HEK293 (cell line): ENCODE measurements around the gene HNF1B.

Source experiments
- CTCF ChIA-PET: fragments of 350-600 bp; formaldehyde crosslinking; extraction: SDS; loops from one replicate; lab custom pipeline; 2021; ENCODE audit warnings: antibody characterized with exemption; lab: Yijun Ruan, JAX
- POLR2A ChIA-PET: fragments of 300-600 bp; formaldehyde crosslinking; extraction: SDS; loops from one replicate; lab custom pipeline; 2020; ENCODE audit warnings: antibody characterized with exemption, inconsistent platforms; lab: Yijun Ruan, JAX
- H3K27ac ChIP-seq: fragments of 200-500 bp; sonication (Bioruptor generic); 2 replicates; pipeline ENCODE4 v1.5.1; 2014; ENCODE audit warnings: low read depth, low read length, control low read depth, inconsistent platforms; ENCODE audit errors: extremely low read depth
- H3K36me3 ChIP-seq, 2 experiments: fragments of 200-500 bp in 1 of 2; sonication (Bioruptor generic) in 1 of 2; 1 replicate in 1 of 2; 2 replicates in 1 of 2; pipeline ENCODE4 v1.5.1; 2014 to 2017; ENCODE audit warnings: inconsistent platforms in 2 of 2, low read length in 2 of 2; ENCODE audit not compliant: control insufficient read depth in 2 of 2, insufficient read depth in 1 of 2
- H3K4me1 ChIP-seq: fragments of 200-500 bp; sonication (Bioruptor generic); 2 replicates; pipeline ENCODE4 v1.5.1; 2014; ENCODE audit warnings: mild to moderate bottlenecking, low read length, inconsistent platforms; ENCODE audit not compliant: control insufficient read depth, insufficient read depth
- H3K4me3 ChIP-seq: 2 replicates; pipeline ENCODE4 v1.5.1; 2011; ENCODE audit warnings: low read depth, mild to moderate bottlenecking, control low read depth, low read length, moderate library complexity
- H3K9me3 ChIP-seq: fragments of 200-500 bp; sonication (Bioruptor generic); 2 replicates; pipeline ENCODE4 v1.5.1; 2014; ENCODE audit warnings: low read depth, low read length, inconsistent platforms; ENCODE audit not compliant: control insufficient read depth, insufficient read depth
- GLI2 ChIP-seq: fragments of 450-650 bp; formaldehyde crosslinking; IDR thresholded peaks from 2 replicates; pipeline ENCODE4; 2017; ENCODE audit warnings: missing biosample characterization, missing genetic modification characterization, low read depth, borderline replicate concordance
- GLIS1 ChIP-seq: fragments of 450-650 bp; formaldehyde crosslinking; IDR thresholded peaks from 2 replicates; pipeline ENCODE4 v1.5.1; 2016; ENCODE audit warnings: missing biosample characterization, missing genetic modification characterization
- HOXC10 ChIP-seq: sonication (generic); formaldehyde crosslinking; IDR thresholded peaks from 2 replicates; pipeline ENCODE4 v1.8.1; 2023; ENCODE audit warnings: mild to moderate bottlenecking, missing genetic modification reagents
- KLF1 ChIP-seq: fragments of 450-650 bp; formaldehyde crosslinking; IDR thresholded peaks from 2 replicates; pipeline ENCODE4 v1.5.1; 2016; ENCODE audit warnings: missing biosample characterization, missing genetic modification characterization
- REPIN1 ChIP-seq: fragments of 450-650 bp; formaldehyde crosslinking; IDR thresholded peaks from 2 replicates; pipeline ENCODE4 v1.5.1; 2017; ENCODE audit warnings: missing biosample characterization, missing genetic modification characterization, low read depth
- SETDB1 ChIP-seq: IDR thresholded peaks from one replicate; pipeline ENCODE4 v1.6.1; 2017; ENCODE audit warnings: mild to moderate bottlenecking, low read length, moderate library complexity, mixed read lengths; ENCODE audit not compliant: insufficient read length
- TRIM28 ChIP-seq: IDR thresholded peaks from 2 replicates; pipeline ENCODE4 v1.6.1; 2011; ENCODE audit warnings: low read length, control low read depth, borderline replicate concordance
- WT1 ChIP-seq: fragments of 450-650 bp; formaldehyde crosslinking; IDR thresholded peaks from 2 replicates; pipeline ENCODE4 v1.5.1; 2016; ENCODE audit warnings: missing biosample characterization, missing genetic modification characterization
- YY1 ChIP-seq: fragments of 450-650 bp; formaldehyde crosslinking; IDR thresholded peaks from 2 replicates; pipeline ENCODE4 v1.5.1; 2018; ENCODE audit warnings: missing biosample characterization, missing genetic modification characterization
- ZFP69B ChIP-seq: fragments of 450-650 bp; formaldehyde crosslinking; IDR thresholded peaks from 2 replicates; pipeline ENCODE4 v1.5.1; 2016; ENCODE audit warnings: missing biosample characterization, missing genetic modification characterization
- ZNF114 ChIP-seq: fragments of 450-650 bp; formaldehyde crosslinking; IDR thresholded peaks from 2 replicates; pipeline ENCODE4 v1.5.0; 2017; ENCODE audit warnings: missing biosample characterization, missing genetic modification characterization
- ZNF133 ChIP-seq: fragments of 450-650 bp; formaldehyde crosslinking; IDR thresholded peaks from 2 replicates; pipeline ENCODE4 v1.5.1; 2016; ENCODE audit warnings: missing biosample characterization, missing genetic modification characterization
- ZNF146 ChIP-seq: fragments of 450-650 bp; formaldehyde crosslinking; IDR thresholded peaks from 2 replicates; pipeline ENCODE4 v1.5.1; 2016; ENCODE audit warnings: missing biosample characterization, missing genetic modification characterization
- ZNF184 ChIP-seq: fragments of 450-650 bp; IDR thresholded peaks from 2 replicates; pipeline ENCODE4 v1.5.1; 2018; ENCODE audit warnings: missing biosample characterization, mild to moderate bottlenecking, missing genetic modification characterization
- ZNF239 ChIP-seq: fragments of 450-650 bp; formaldehyde crosslinking; IDR thresholded peaks from 2 replicates; pipeline ENCODE4 v1.5.1; 2016; ENCODE audit warnings: missing biosample characterization, missing genetic modification characterization
- ZNF350 ChIP-seq: fragments of 450-650 bp; formaldehyde crosslinking; IDR thresholded peaks from 2 replicates; pipeline ENCODE4 v1.5.0; 2017; ENCODE audit warnings: missing biosample characterization, mild to moderate bottlenecking, missing genetic modification characterization
- ZNF549 ChIP-seq: fragments of 450-650 bp; IDR thresholded peaks from 2 replicates; pipeline ENCODE4 v1.5.1; 2018; ENCODE audit warnings: missing biosample characterization, missing genetic modification characterization, mild to moderate bottlenecking, inconsistent platforms, moderate library complexity
- ZNF645 ChIP-seq: fragments of 450-650 bp; formaldehyde crosslinking; IDR thresholded peaks from 2 replicates; pipeline ENCODE4; 2016; ENCODE audit warnings: missing biosample characterization, missing genetic modification characterization
- ZNF785 ChIP-seq: fragments of 450-650 bp; formaldehyde crosslinking; IDR thresholded peaks from 2 replicates; pipeline ENCODE4 v1.5.1; 2016; ENCODE audit warnings: missing biosample characterization, missing genetic modification characterization
- ZXDB ChIP-seq: fragments of 450-650 bp; formaldehyde crosslinking; IDR thresholded peaks from 2 replicates; pipeline ENCODE4 v1.5.1; 2016; ENCODE audit warnings: missing biosample characterization, missing genetic modification characterization
- TF ChIP-seq, protein P1 (sequence below): fragments of 450-650 bp; formaldehyde crosslinking; optimal IDR thresholded peaks from 2 replicates; pipeline ENCODE3; 2016; ENCODE audit warnings: missing biosample characterization, mild to moderate bottlenecking, missing genetic modification characterization
- TF ChIP-seq, protein P2 (sequence below): fragments of 450-650 bp; formaldehyde crosslinking; IDR thresholded peaks from 2 replicates; pipeline ENCODE4 v1.5.1; 2016; ENCODE audit warnings: missing biosample characterization, missing genetic modification characterization

The HNF1B gene

DNA sequence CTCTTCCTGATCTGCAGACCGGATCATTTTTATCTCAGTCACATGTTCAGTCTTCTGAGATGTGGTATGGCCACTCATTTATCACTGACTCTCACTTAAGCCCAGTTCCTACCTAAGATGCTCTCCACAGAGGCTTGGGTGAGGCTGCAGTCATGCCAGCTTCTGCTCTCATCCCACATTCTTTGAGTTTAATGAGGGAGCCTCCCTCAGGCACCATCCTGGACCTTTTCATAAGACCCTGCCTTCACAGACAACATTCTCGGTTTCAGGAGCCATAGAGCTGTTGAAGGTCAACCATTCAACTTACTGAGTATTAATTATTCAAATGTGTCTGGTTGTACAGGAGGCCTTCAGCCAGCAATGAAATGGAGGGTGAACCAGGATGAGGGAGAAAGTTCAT is 23.6 kb upstream of the HNF1B start (continued):
- TF ChIP-seq ZNF239 (no peak), ZNF785 (tag by site-specific recombination) (no peak), YY1 (no peak), ZNF133 (tag by site-specific recombination) (no peak), REPIN1 (tag by site-specific recombination) (no peak), ZXDB (no peak), GLI2 (tag by site-specific recombination) (no peak), HOXC10 (CRISPR knock-in tag) (no peak), SETDB1 (peak; percentile 82), ZNF146 (tag by site-specific recombination) (no peak), TRIM28 (peak; percentile 60; the same call in 1 of the 2 replicates)
- TF ChIP-seq, protein P1, sequence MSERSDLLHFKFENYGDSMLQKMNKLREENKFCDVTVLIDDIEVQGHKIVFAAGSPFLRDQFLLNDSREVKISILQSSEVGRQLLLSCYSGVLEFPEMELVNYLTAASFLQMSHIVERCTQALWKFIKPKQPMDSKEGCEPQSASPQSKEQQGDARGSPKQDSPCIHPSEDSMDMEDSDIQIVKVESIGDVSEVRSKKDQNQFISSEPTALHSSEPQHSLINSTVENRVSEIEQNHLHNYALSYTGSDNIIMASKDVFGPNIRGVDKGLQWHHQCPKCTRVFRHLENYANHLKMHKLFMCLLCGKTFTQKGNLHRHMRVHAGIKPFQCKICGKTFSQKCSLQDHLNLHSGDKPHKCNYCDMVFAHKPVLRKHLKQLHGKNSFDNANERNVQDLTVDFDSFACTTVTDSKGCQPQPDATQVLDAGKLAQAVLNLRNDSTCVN (tag by site-specific recombination): no peak
- TF ChIP-seq, all 188 proteins: peak for 6

GRCh38 chr17:37766971-37767370 is 22.1 kb upstream of the HNF1B start:
- Histone ChIP-seq H3K27ac (no peak overlapping the region), H3K36me3 (no peaks in the 10 kb centered on the region), H3K9me3 (no peaks in the 10 kb centered on the region), H3K4me3 (no peak overlapping the region), H3K4me1 (0 out of 2 replicates have a peak, but pooled peaks cover 3% of the 10 kb centered on the region)
- POLR2A ChIA-PET: no interaction called here
- CTCF ChIA-PET: interaction anchor here (0.7 to 1.3 kb wide), 2 partner anchors 50 to 116 kb away, joined by 3 to 6 read pairs; no protein-coding TSS in a partner anchor
- no peak for TF ChIP-seq KLF1 (tag by site-specific recombination)

- no peaks in the 10 kb centered on the region for H3K36me3 ChIP-seq
- ChIA-PET CTCF (no interaction called here), POLR2A (no interaction called here)
- no peak for TF ChIP-seq WT1 (tag by site-specific recombination)
- 0 out of 2 replicates have a peak, but pooled peaks cover 3% of the 10 kb centered on the region for H3K4me1 ChIP-seq
- H3K4me3 ChIP-seq: no peak overlapping the region
- no peak overlapping the region for H3K27ac ChIP-seq
- H3K9me3 ChIP-seq: no peaks in the 10 kb centered on the region
These were observed 19.5 kb upstream of the HNF1B start for GRCh38 chr17:37764383-37764782.

GRCh38 chr17:37762666-37763065 is 17.8 kb upstream of the HNF1B start:
- ChIA-PET CTCF (no interaction called here), POLR2A (no interaction called here)
- 0 out of 2 replicates have a peak, but pooled peaks cover 3% of the 10 kb centered on the region for H3K4me1 ChIP-seq
- no peak overlapping the region for H3K27ac ChIP-seq
- H3K36me3 ChIP-seq: no peaks in the 10 kb centered on the region
- H3K4me3 ChIP-seq: no peak overlapping the region
- H3K9me3 ChIP-seq: no peaks in the 10 kb centered on the region
- TF ChIP-seq ZFP69B (tag by site-specific recombination) (no peak), ZNF239 (no peak)

DNA sequence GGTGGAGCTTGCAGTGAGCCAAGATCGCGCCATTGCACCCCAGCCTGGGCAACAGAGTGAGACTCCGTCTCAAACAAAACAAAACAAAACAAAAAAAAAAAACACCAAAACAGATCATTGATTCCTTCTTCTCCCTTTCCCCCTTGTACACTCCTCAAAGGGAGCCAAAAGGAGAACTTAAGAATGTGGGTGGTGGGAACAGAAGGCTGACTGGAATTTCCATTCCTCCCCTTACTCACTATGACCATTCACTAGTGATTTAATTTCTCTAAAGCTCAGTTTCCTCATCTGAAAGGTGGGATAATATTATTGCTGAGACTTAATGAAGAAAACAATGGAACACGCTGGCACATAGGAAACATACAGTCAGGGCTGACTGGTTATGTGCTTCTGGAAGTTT is 17.1 kb upstream of the HNF1B start:
- H3K4me1 ChIP-seq: 0 out of 2 replicates have a peak, but pooled peaks cover 3% of the 10 kb centered on the region
- no peak overlapping the region for H3K4me3 ChIP-seq
- ChIA-PET CTCF (no interaction called here), POLR2A (no interaction called here)
- TF ChIP-seq ZNF549 (no peak), ZNF350 (tag by site-specific recombination) (no peak), GLIS1 (tag by site-specific recombination) (no peak), ZNF785 (tag by site-specific recombination) (no peak), ZNF114 (no peak), ZNF184 (no peak), ZNF645 (no peak)
- TF ChIP-seq, protein P2, sequence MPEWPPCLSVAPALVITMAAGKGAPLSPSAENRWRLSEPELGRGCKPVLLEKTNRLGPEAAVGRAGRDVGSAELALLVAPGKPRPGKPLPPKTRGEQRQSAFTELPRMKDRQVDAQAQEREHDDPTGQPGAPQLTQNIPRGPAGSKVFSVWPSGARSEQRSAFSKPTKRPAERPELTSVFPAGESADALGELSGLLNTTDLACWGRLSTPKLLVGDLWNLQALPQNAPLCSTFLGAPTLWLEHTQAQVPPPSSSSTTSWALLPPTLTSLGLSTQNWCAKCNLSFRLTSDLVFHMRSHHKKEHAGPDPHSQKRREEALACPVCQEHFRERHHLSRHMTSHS (tag by site-specific recombination): no peak
- H3K27ac ChIP-seq: no peak overlapping the region
- H3K36me3 ChIP-seq: no peaks in the 10 kb centered on the region
- no peaks in the 10 kb centered on the region for H3K9me3 ChIP-seq
